Thyroid gland (tissue), 4 donors: Measurements from ENCODE around the gene RAB35. TPM values are rescaled to one million over a fixed set of nuclear protein-coding genes. Genes with fewer than 3 reads are reported as not detected.

ENCODE experiments used
- DNase-seq, 2 donors: peaks; one replicate each; pipeline ENCODE4 v3.0.0-alpha.2; 2019
- H3K27ac ChIP-seq, 3 donors: fragments of 200-600 bp; sonication (generic); 1 replicate in 2 of 3; 2 replicates in 1 of 3; pipeline ENCODE4 v1.5.1; 2016 to 2019; ENCODE audit warnings: mild to moderate bottlenecking in 1 of 3, moderate library complexity in 1 of 3
- H3K27me3 ChIP-seq: fragments of 200-600 bp; sonication (generic); one replicate; pipeline ENCODE4 v1.5.1; 2019
- H3K36me3 ChIP-seq, 2 donors: fragments of 200-600 bp; sonication (generic); one replicate each; pipeline ENCODE4 v1.5.1; 2016 to 2019
- H3K4me1 ChIP-seq, 2 donors: fragments of 200-600 bp; sonication (generic); one replicate each; pipeline ENCODE4 v1.5.1; 2017 to 2019
- H3K4me3 ChIP-seq, 3 donors: fragments of 200-600 bp; sonication (generic); replicated peaks in 1 of 3; 1 replicate in 2 of 3; 2 replicates in 1 of 3; pipeline ENCODE4 v1.5.1; 2016; ENCODE audit warnings: mild to moderate bottlenecking in 1 of 3
- H3K9me3 ChIP-seq: fragments of 200-600 bp; sonication (generic); one replicate; pipeline ENCODE4 v1.5.1; 2017
- CTCF ChIP-seq, 6 experiments: fragments of 200-600 bp in 3 of 6; fragments of 450-650 bp in 3 of 6; sonication (generic) in 3 of 6; IDR thresholded peaks; one replicate each; pipeline ENCODE4 v1.5.1; 2016 to 2019; ENCODE audit warnings: antibody characterized with exemption in 6 of 6, mild to moderate bottlenecking in 2 of 6, inconsistent platforms in 1 of 6, moderate library complexity in 1 of 6
- POLR2A ChIP-seq, 2 donors: fragments of 450-650 bp; IDR thresholded peaks; one replicate each; pipeline ENCODE4 v1.6.1; 2017; ENCODE audit warnings: antibody characterized with exemption in 2 of 2, mild to moderate bottlenecking in 2 of 2, moderate library complexity in 1 of 2
- WGBS, 2 donors: methylation state at CpG; one replicate each; pipeline ENCODE4 v1.1.5; 2017; 5-methylcytosine and 5-hydroxymethylcytosine counted together
- intact Hi-C: fragments of 100-400 bp; cut with DNase I; formaldehyde crosslinking; loops from one replicate; pipeline ENCODE4 v1.15.1; 2023
- total RNA-seq, 4 donors: library from RNA; depleted of rRNA; stranded (reverse); fragments of >200 nt; gene quantifications; one replicate each; pipeline ENCODE4 v1.2.3, GENCODE V29; 2016

RAB35 gene
- total RNA-seq, 4 donors from 2014 or later: 14.9 to 19.9 (median 17.4) TPM

- Histone ChIP-seq H3K27ac (peak overlapping the region; percentile 77 to 96 (median 79)), H3K4me1 (peaks cover 16 to 26% of the 10 kb centered on the region in 2 donors), H3K4me3 (peak overlapping the region; percentile 52 to 85 (median 80)), H3K9me3 (no peaks in the 10 kb centered on the region), H3K27me3 (no peaks in the 10 kb centered on the region), H3K36me3 (no peaks in the 10 kb centered on the region)
- WGBS, 2 donors: 0% methylated on average over 15 to 21 of the region's 91 CpGs
- intact Hi-C loops: no loop called here
- TF ChIP-seq CTCF (IDR thresholded peaks at IDR 0.05): no peak
- peak in 1 of 2 donors; percentile 89 for TF ChIP-seq POLR2A (IDR thresholded peaks at IDR 0.05)
- peak; percentile 93 to 94 for DNase-seq
These were observed 469 bp upstream of the RAB35 start for GRCh38 chr12:120116792-120117651.

- 26 to 40% methylated on average over 18 to 25 of the region's 31 CpGs for WGBS, 2 donors
These were observed 687 bp downstream of the RAB35 start for GRCh38 chr12:120115692-120116440.

GRCh38 chr12:120115066-120115465, 1.5 kb downstream of the RAB35 start:
- Histone ChIP-seq H3K27ac (no peak overlapping the region), H3K4me3 (no peak overlapping the region), H3K4me1 (peaks cover 16 to 26% of the 10 kb centered on the region in 2 donors), H3K36me3 (no peaks in the 10 kb centered on the region), H3K27me3 (no peaks in the 10 kb centered on the region), H3K9me3 (no peaks in the 10 kb centered on the region)
- 85 to 86% methylated on average over 3 of the region's 3 CpGs for WGBS, 2 donors
- no peak for DNase-seq
- intact Hi-C loops: no loop called here
- TF ChIP-seq CTCF (IDR thresholded peaks at IDR 0.05): no peak
- no peak for TF ChIP-seq POLR2A (IDR thresholded peaks at IDR 0.05)

More at GRCh38 chr12:120115692-120116440, 687 bp downstream of the RAB35 start:
- peak; percentile 19 to 21 for DNase-seq
- intact Hi-C loops: no loop called here
- Histone ChIP-seq H3K4me1 (peaks cover 16 to 26% of the 10 kb centered on the region in 2 donors), H3K36me3 (no peaks in the 10 kb centered on the region), H3K27me3 (no peaks in the 10 kb centered on the region), H3K27ac (peak overlapping the region in 1 of 3 donors; percentile 96), H3K4me3 (peak overlapping the region in 2 of 3 donors; percentile 11 to 80), H3K9me3 (no peaks in the 10 kb centered on the region)
- no peak for TF ChIP-seq CTCF (IDR thresholded peaks at IDR 0.05)
- TF ChIP-seq POLR2A (IDR thresholded peaks at IDR 0.05): no peak

GRCh38 chr12:120110550-120111501, 5.7 kb downstream of the RAB35 start:
- H3K27ac ChIP-seq: no peak overlapping the region
- no peaks in the 10 kb centered on the region for H3K27me3 ChIP-seq
- DNase-seq: peak in 1 of 2 donors; percentile 22
- H3K9me3 ChIP-seq: no peaks in the 10 kb centered on the region
- TF ChIP-seq POLR2A (IDR thresholded peaks at IDR 0.05) (no peak), CTCF (IDR thresholded peaks at IDR 0.05) (no peak)
- WGBS, 2 donors: 72 to 86% methylated on average over 17 to 26 of the region's 26 CpGs
- peaks cover 4 to 9% of the 10 kb centered on the region in 2 donors for H3K4me1 ChIP-seq
- intact Hi-C loops: no loop called here
- no peak overlapping the region for H3K4me3 ChIP-seq
- no peaks in the 10 kb centered on the region for H3K36me3 ChIP-seq
